Measurements from ENCODE around the gene FRAS1.

FRAS1 gene

DNA sequence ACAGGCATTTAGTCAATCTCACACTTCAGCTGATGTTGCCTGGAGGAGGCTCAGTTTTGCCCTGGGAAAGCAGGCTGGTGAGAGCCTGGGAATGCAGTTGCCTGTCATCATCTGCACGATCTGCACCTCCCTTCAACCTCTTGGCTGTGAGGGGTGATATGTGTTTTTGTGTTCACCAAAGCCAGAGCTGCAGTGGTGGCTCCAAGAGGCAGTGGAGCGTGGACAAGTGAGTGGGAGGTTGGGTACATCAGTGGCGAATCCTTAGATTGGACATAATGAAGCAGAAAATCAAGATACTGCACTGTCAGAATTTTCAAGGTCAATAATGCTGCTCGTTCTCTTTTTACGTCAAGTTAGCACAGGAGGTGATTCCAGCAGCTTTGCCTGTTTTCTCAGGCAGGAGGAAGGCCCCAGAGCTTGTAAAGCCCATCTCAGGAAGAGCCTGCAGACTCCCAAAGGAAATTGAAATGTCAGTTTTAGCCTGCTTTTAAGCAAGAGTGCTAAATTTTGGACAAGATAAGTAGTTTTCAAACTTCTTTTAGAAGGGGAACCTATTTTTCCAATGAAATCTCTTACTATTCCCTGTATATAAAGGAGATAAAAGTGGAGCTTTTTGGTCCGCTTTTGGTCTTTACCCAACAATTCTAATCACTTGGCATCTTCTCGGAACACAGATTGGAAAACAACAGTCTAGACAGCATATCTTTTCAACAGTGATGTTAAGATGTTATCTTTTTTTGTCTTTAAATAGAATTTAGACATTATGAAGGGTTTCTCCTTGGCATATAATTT is 92.8 kb downstream of the FRAS1 start:
- FAIRE-seq (no peak), DNase-seq (ENCODE audit: insufficient read length, low spot score) (no peak)
- TF ChIP-seq CTCF (IDR thresholded peaks at IDR 0.05; ENCODE audit: insufficient read depth, missing control alignments) = no peak

GRCh38 chr4:78150543-78150864 is 93.4 kb downstream of the FRAS1 start:
- no peak for TF ChIP-seq CTCF (IDR thresholded peaks at IDR 0.05; ENCODE audit: insufficient read depth, missing control alignments)
- FAIRE-seq (no peak), DNase-seq (ENCODE audit: insufficient read length, low spot score) (no peak)

DNA sequence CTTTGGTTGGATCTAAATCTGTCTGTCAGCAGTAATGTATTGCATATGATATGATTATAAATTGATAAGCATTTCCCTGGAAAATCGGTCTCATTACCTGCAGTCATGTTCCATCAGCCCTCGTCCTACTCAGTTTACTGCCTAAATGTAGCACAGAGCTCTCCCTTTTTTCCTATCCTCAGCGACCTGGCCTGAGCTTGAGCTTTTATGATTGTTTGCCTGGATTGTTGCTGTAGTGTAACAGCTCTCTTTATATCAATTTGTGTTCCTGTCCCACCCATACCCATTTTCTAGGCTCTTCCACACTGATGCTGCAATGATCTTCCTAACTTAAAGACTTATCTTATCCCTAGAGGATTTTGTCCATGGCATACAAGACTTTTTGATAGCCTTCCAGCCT is 95.7 kb downstream of the FRAS1 start:
- no peak for TF ChIP-seq CTCF (IDR thresholded peaks at IDR 0.05; ENCODE audit: insufficient read depth, missing control alignments)
- no peak for DNase-seq (ENCODE audit: insufficient read length, low spot score)
- no peak for FAIRE-seq

- FAIRE-seq = no peak
These were observed 98.0 kb downstream of the FRAS1 start for GRCh38 chr4:78154972-78155590.

DNA sequence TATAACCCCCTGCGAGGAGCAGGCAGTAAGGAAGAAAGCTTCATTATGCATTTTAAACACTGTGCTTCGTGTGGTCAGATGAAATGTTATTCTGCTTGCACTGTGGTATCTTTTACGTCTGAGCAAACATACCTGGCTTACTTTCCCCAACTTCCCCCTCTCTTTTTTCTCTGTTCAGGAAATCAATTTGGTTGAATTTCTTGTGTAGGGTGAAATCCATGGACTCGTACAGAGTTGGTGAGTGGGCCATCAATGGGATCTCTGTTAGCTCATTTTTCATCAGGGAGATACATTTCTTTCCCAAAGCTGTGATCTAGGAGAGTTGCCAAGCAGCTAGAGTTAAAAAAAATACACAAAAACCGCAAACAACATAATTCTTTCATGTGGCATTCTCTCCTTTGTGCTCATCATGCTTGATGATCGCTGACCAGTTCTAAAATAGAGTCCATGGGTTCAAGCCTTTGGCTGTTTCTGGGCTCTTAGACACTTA is 98.5 kb downstream of the FRAS1 start:
- no peak for TF ChIP-seq CTCF (IDR thresholded peaks at IDR 0.05; ENCODE audit: insufficient read depth, missing control alignments)
- FAIRE-seq (no peak), DNase-seq (ENCODE audit: insufficient read length, low spot score) (no peak)

More at GRCh38 chr4:78154972-78155590, 98.0 kb downstream of the FRAS1 start:
- TF ChIP-seq CTCF (IDR thresholded peaks at IDR 0.05; ENCODE audit: insufficient read depth, missing control alignments) = no peak
- no peak for DNase-seq (ENCODE audit: insufficient read length, low spot score)

DNA sequence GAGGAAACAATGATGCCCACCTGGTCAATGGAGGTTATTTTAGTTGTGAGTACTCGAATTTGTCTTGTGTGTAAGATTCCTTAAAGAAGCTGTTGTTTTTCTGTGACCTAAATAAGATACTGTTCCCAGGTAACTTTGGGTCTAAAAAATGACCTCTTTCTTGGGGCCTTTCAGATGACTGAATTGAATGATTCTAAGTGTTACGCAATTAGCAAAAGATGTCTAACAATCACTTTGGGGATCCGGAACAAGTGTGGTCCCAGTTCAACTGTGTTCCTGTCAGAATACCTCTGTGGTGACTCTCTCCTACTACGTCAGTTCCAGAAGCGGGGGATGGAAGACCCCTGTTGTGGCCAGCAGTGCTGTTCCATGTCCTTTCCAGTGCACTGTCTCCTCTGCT is 99.4 kb downstream of the FRAS1 start:
- TF ChIP-seq CTCF (IDR thresholded peaks at IDR 0.05; ENCODE audit: insufficient read depth, missing control alignments) = no peak
- DNase-seq (ENCODE audit: insufficient read length, low spot score) (no peak), FAIRE-seq (no peak)

DNA sequence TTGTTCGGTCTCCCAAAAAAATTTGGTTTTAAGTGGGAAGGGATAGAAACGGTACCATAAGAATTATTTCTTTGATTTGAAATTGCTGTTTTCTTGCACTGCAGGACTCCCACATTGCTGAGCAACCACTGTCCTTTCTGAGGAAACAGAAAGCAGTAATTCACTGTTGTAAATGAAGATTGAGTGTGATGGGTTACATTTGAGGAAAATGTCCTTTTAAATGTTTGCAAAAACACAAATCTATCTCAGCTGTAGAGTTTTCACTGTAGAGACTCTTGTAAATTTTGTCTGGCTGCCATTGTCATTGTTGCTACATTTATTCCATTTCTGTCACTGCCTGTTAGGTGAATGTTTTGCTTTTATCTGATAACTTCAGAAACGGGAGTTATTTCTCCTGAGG is 105.2 kb downstream of the FRAS1 start:
- FAIRE-seq (no peak), DNase-seq (ENCODE audit: insufficient read length, low spot score) (no peak)
- no peak for TF ChIP-seq CTCF (IDR thresholded peaks at IDR 0.05; ENCODE audit: insufficient read depth, missing control alignments)

All from D721Med (cell line).